OCI-LY7 (cell line): ENCODE results near the gene NAT10. TPM values are rescaled to one million over a fixed set of nuclear protein-coding genes. Genes with fewer than 3 reads are reported as not detected.

Experiments
- BruUV-seq: library from RNA; stranded (reverse); fragments of 400-500 nt; replicated peaks from 2 replicates; lab custom pipeline; 2021; lab: Mats Ljungman, UMichigan
- CTCF ChIA-PET: fragments of 300-600 bp; sonication (Branson Sonifier 250); formaldehyde crosslinking; loops from one replicate; lab custom pipeline; 2022; ENCODE audit warnings: antibody characterized with exemption; ENCODE audit not compliant: unreplicated experiment; lab: Charles Lee
- POLR2A ChIA-PET: fragments of 300-600 bp; sonication (Branson Sonifier 250); formaldehyde crosslinking; loops from one replicate; lab custom pipeline; 2022; ENCODE audit warnings: antibody characterized with exemption; lab: Charles Lee
- DNase-seq: peaks from one replicate; pipeline ENCODE4 v3.0.0-alpha.2; 2015; ENCODE audit warnings: low spot score
- H2AFZ ChIP-seq: fragments of 200-600 bp; sonication (generic), shearing (Covaris generic); 2 replicates; pipeline ENCODE4 v1.6.1; 2014; ENCODE audit warnings: mild to moderate bottlenecking, antibody characterized with exemption, low read length, moderate library complexity
- H3K27ac ChIP-seq: fragments of 200-600 bp; sonication (generic); 2 replicates; pipeline ENCODE4 v1.5.1; 2014; ENCODE audit warnings: mixed run types, low read depth, mild to moderate bottlenecking, moderate library complexity, low read length, inconsistent platforms; ENCODE audit not compliant: poor library complexity, severe bottlenecking
- H3K36me3 ChIP-seq: fragments of 200-600 bp; sonication (generic); 2 replicates; pipeline ENCODE4 v1.6.1; 2014; ENCODE audit warnings: mild to moderate bottlenecking, antibody characterized with exemption, low read length, moderate library complexity, mixed read lengths; ENCODE audit not compliant: insufficient read depth
- H3K4me1 ChIP-seq: fragments of 200-600 bp; sonication (generic); 2 replicates; pipeline ENCODE4 v1.5.1; 2014; ENCODE audit warnings: mild to moderate bottlenecking, low read length; ENCODE audit not compliant: insufficient read depth, poor library complexity, severe bottlenecking
- H3K4me2 ChIP-seq: fragments of 200-600 bp; sonication (generic); 2 replicates; pipeline ENCODE4 v1.6.1; 2014; ENCODE audit warnings: mild to moderate bottlenecking, low read length
- H3K4me3 ChIP-seq: fragments of 200-600 bp; sonication (generic); 2 replicates; pipeline ENCODE4 v1.5.1; 2014; ENCODE audit warnings: mild to moderate bottlenecking, low read depth, low read length; ENCODE audit not compliant: poor library complexity, severe bottlenecking
- H3K79me2 ChIP-seq: fragments of 200-600 bp; sonication (generic); 2 replicates; pipeline ENCODE4 v1.6.1; 2016; ENCODE audit warnings: low read depth, mild to moderate bottlenecking, low read length, moderate library complexity, mixed read lengths; ENCODE audit not compliant: insufficient read depth
- H3K9me2 ChIP-seq: fragments of 200-600 bp; sonication (generic); 2 replicates; pipeline ENCODE4 v1.6.1; 2016; ENCODE audit warnings: mild to moderate bottlenecking, low read length, mixed read lengths; ENCODE audit not compliant: insufficient read depth
- H3K9me3 ChIP-seq: fragments of 200-600 bp; sonication (generic); 2 replicates; pipeline ENCODE4 v1.6.1; 2014; ENCODE audit warnings: mild to moderate bottlenecking, mixed run types, low read length, mixed read lengths
- H4K20me1 ChIP-seq: fragments of 200-600 bp; sonication (generic); 2 replicates; pipeline ENCODE4 v1.6.1; 2014; ENCODE audit warnings: mild to moderate bottlenecking, antibody characterized with exemption, low read length, moderate library complexity, mixed read lengths; ENCODE audit not compliant: insufficient read depth
- CTCF ChIP-seq: fragments of 200-600 bp; sonication (generic); conservative IDR thresholded peaks from 2 replicates; pipeline ENCODE4 v1.5.1; 2014; ENCODE audit warnings: mild to moderate bottlenecking, antibody characterized with exemption, low read length, moderate library complexity, mixed read lengths
- EZH2phosphoT487 ChIP-seq: fragments of 200-600 bp; sonication (generic); IDR thresholded peaks from 2 replicates; pipeline ENCODE4 v1.6.1; 2018; ENCODE audit warnings: low read depth, borderline replicate concordance, mild to moderate bottlenecking, mixed run types, antibody characterized with exemption, low read length, moderate library complexity, mixed read lengths
- intact Hi-C: fragments of 100-400 bp; cut with micrococcal nuclease; formaldehyde crosslinking; loops from one replicate; pipeline ENCODE4 v1.10.0; 2022; ENCODE audit not compliant: unreplicated experiment
- total RNA-seq, 2 experiments: library from RNA; depleted of rRNA in 1 of 2; stranded (reverse); fragments of >200 nt in 1 of 2; shearing (Covaris generic) in 1 of 2; gene quantifications; 2 replicates each; pipeline ENCODE4 v1.2.3, GENCODE V29; 2014 to 2022

The NAT10 gene
- total RNA-seq, 2 experiments from 2014 or later: 64.9 to 120 TPM

- Histone ChIP-seq H3K9me2 (no peaks in the 10 kb centered on the region), H3K9me3 (no peaks in the 10 kb centered on the region), H3K79me2 (no peaks in the 10 kb centered on the region), H2AFZ (no peak overlapping the region), H3K4me1 (no peaks in the 10 kb centered on the region), H3K4me2 (no peak overlapping the region), H3K27ac (no peak overlapping the region), H3K36me3 (no peaks in the 10 kb centered on the region), H3K4me3 (no peak overlapping the region), H4K20me1 (no peaks in the 10 kb centered on the region)
- ChIA-PET CTCF (no interaction called here), POLR2A (interaction anchor here (0.5 to 1.8 kb wide), 4 partner anchors 12 to 103 kb away, joined by 3 to 5 read pairs (median 5); no protein-coding TSS in a partner anchor)
- intact Hi-C loops: loop anchor here (10.0 kb wide), 1 partner anchor 58 kb away; no protein-coding TSS in a partner anchor
- no TSS peak for BruUV-seq
- no peak for TF ChIP-seq EZH2phosphoT487
- no peak for TF ChIP-seq CTCF
- DNase-seq: no peak
Measured at GRCh38 chr11:34176751-34177209, 71.4 kb downstream of the NAT10 start.

- Histone ChIP-seq H3K4me3 (no peak overlapping the region), H3K79me2 (no peaks in the 10 kb centered on the region), H3K36me3 (no peaks in the 10 kb centered on the region), H3K4me1 (no peaks in the 10 kb centered on the region), H2AFZ (no peak overlapping the region), H4K20me1 (no peaks in the 10 kb centered on the region), H3K27ac (no peak overlapping the region), H3K9me2 (no peaks in the 10 kb centered on the region), H3K9me3 (no peaks in the 10 kb centered on the region), H3K4me2 (no peak overlapping the region)
- BruUV-seq: no TSS peak
- ChIA-PET CTCF (no interaction called here), POLR2A (interaction anchor here (1.0 to 1.8 kb wide), 2 partner anchors 10 to 316 kb away, joined by 3 to 5 read pairs; no protein-coding TSS in a partner anchor)
- intact Hi-C loops: loop anchor here (10.0 kb wide), 1 partner anchor 56 kb away; no protein-coding TSS in a partner anchor
- no peak for DNase-seq
- TF ChIP-seq CTCF: no peak
- TF ChIP-seq EZH2phosphoT487: no peak
Measured at GRCh38 chr11:34178209-34178821, 72.9 kb downstream of the NAT10 start.
